Tibial nerve (tissue), 4 donors: ENCODE measurements around the gene NOSTRIN. TPM values are rescaled to one million over a fixed set of nuclear protein-coding genes. Genes with fewer than 3 reads are reported as not detected.

ENCODE experiments used
- DNase-seq, 2 donors: peaks; one replicate each; pipeline ENCODE4 v3.0.0-alpha.2; 2019; ENCODE audit warnings: low spot score in 2 of 2
- H3K27ac ChIP-seq, 4 donors: fragments of 200-600 bp; sonication (generic) in 3 of 4; one replicate each; pipeline ENCODE4 v1.5.1; 2017 to 2019; ENCODE audit warnings: mild to moderate bottlenecking in 1 of 4
- H3K27me3 ChIP-seq, 2 donors: fragments of 200-600 bp; sonication (generic) in 1 of 2; one replicate each; pipeline versions ENCODE4 v1.5.1 to v1.6.0; 2017 to 2019
- H3K36me3 ChIP-seq, 3 donors: fragments of 200-600 bp; sonication (generic); one replicate each; pipeline ENCODE4 v1.5.1; 2018 to 2019
- H3K4me1 ChIP-seq, 4 donors: fragments of 200-600 bp; sonication (generic) in 3 of 4; one replicate each; pipeline ENCODE4 v1.5.1; 2017 to 2019
- H3K4me3 ChIP-seq, 4 donors: fragments of 200-600 bp; sonication (generic) in 3 of 4; one replicate each; pipeline ENCODE4 v1.5.1; 2017 to 2019; ENCODE audit warnings: mild to moderate bottlenecking in 1 of 4, moderate library complexity in 1 of 4
- H3K9me3 ChIP-seq, 4 donors: fragments of 200-600 bp; sonication (generic) in 3 of 4; one replicate each; pipeline ENCODE4 v1.5.1; 2017 to 2019
- CTCF ChIP-seq, 5 experiments: fragments of 200-600 bp in 3 of 5; fragments of 450-650 bp in 2 of 5; sonication (generic) in 3 of 5; IDR thresholded peaks; one replicate each; pipeline ENCODE4 v1.5.1; 2016 to 2019; ENCODE audit warnings: antibody characterized with exemption in 5 of 5, mild to moderate bottlenecking in 3 of 5, moderate library complexity in 2 of 5
- EP300 ChIP-seq, 2 donors: sonication (generic); formaldehyde crosslinking; IDR thresholded peaks; one replicate each; pipeline ENCODE4 v1.6.1; 2017; ENCODE audit warnings: antibody characterized with exemption in 2 of 2, mild to moderate bottlenecking in 1 of 2
- POLR2A ChIP-seq, 2 donors: fragments of 450-650 bp; IDR thresholded peaks; one replicate each; pipeline ENCODE4 v1.6.1; 2017; ENCODE audit warnings: antibody characterized with exemption in 2 of 2, mild to moderate bottlenecking in 2 of 2, moderate library complexity in 2 of 2
- WGBS, 2 donors: methylation state at CpG; one replicate each; pipeline ENCODE4 v1.1.5; 2018; 5-methylcytosine and 5-hydroxymethylcytosine counted together
- total RNA-seq, 4 donors: library from RNA; depleted of rRNA; stranded (reverse); fragments of >200 nt; gene quantifications; one replicate each; pipeline ENCODE4 v1.1.0, GENCODE V29; 2016

The NOSTRIN gene
- total RNA-seq, 4 donors from 2014 or later: 6.3 to 42.4 (median 24.4) TPM

- DNase-seq: no peak
- H3K9me3 ChIP-seq: no peaks in the 10 kb centered on the region
- TF ChIP-seq POLR2A (IDR thresholded peaks at IDR 0.05) (no peak), CTCF (IDR thresholded peaks at IDR 0.05) (no peak), EP300 (IDR thresholded peaks at IDR 0.05) (no peak)
- WGBS, 2 donors: 84% methylated on average over 6 of the region's 6 CpGs
- no peak overlapping the region for H3K27ac ChIP-seq
- H3K27me3 ChIP-seq: no peaks in the 10 kb centered on the region
- peaks cover 0 to 11% (median 0%) of the 10 kb centered on the region in 4 donors for H3K4me1 ChIP-seq
- H3K4me3 ChIP-seq: no peak overlapping the region
- H3K36me3 ChIP-seq: no peaks in the 10 kb centered on the region
Observed at GRCh38 chr2:168819829-168820489, 17.5 kb downstream of the NOSTRIN start.

GRCh38 chr2:168821577-168821976 is 19.1 kb downstream of the NOSTRIN start:
- WGBS, 2 donors: 87 to 96% methylated on average over 8 of the region's 8 CpGs
- Histone ChIP-seq H3K4me3 (no peak overlapping the region), H3K36me3 (no peaks in the 10 kb centered on the region), H3K9me3 (no peaks in the 10 kb centered on the region), H3K27ac (no peak overlapping the region), H3K4me1 (peaks cover 0 to 11% (median 0%) of the 10 kb centered on the region in 4 donors), H3K27me3 (no peaks in the 10 kb centered on the region)
- TF ChIP-seq POLR2A (IDR thresholded peaks at IDR 0.05): no peak
- no peak for TF ChIP-seq CTCF (IDR thresholded peaks at IDR 0.05)
- TF ChIP-seq EP300 (IDR thresholded peaks at IDR 0.05): no peak
- DNase-seq: no peak

- no peak overlapping the region for H3K27ac ChIP-seq
- H3K4me3 ChIP-seq: no peak overlapping the region
- peaks cover 0 to 11% (median 0%) of the 10 kb centered on the region in 4 donors for H3K4me1 ChIP-seq
- WGBS, 2 donors: 69 to 81% methylated on average over 1 of the region's 1 CpG
- H3K9me3 ChIP-seq: no peaks in the 10 kb centered on the region
- no peaks in the 10 kb centered on the region for H3K36me3 ChIP-seq
- no peaks in the 10 kb centered on the region for H3K27me3 ChIP-seq
- TF ChIP-seq EP300 (IDR thresholded peaks at IDR 0.05) (no peak), CTCF (IDR thresholded peaks at IDR 0.05) (no peak), POLR2A (IDR thresholded peaks at IDR 0.05) (no peak)
- DNase-seq: no peak
Observed at GRCh38 chr2:168821992-168822391, 19.6 kb downstream of the NOSTRIN start.

GRCh38 chr2:168825126-168825525 is 22.7 kb downstream of the NOSTRIN start:
- no peak overlapping the region for H3K4me3 ChIP-seq
- H3K27me3 ChIP-seq: no peaks in the 10 kb centered on the region
- no peak overlapping the region for H3K27ac ChIP-seq
- no peaks in the 10 kb centered on the region for H3K4me1 ChIP-seq
- no peak for TF ChIP-seq EP300 (IDR thresholded peaks at IDR 0.05)
- no peak for TF ChIP-seq CTCF (IDR thresholded peaks at IDR 0.05)
- no peak for TF ChIP-seq POLR2A (IDR thresholded peaks at IDR 0.05)
- no peaks in the 10 kb centered on the region for H3K36me3 ChIP-seq
- DNase-seq: no peak
- no peaks in the 10 kb centered on the region for H3K9me3 ChIP-seq

GRCh38 chr2:168830958-168831357 is 28.5 kb downstream of the NOSTRIN start:
- no peak for TF ChIP-seq CTCF (IDR thresholded peaks at IDR 0.05)
- no peak for TF ChIP-seq POLR2A (IDR thresholded peaks at IDR 0.05)
- no peak for TF ChIP-seq EP300 (IDR thresholded peaks at IDR 0.05)
- Histone ChIP-seq H3K4me3 (no peak overlapping the region), H3K27me3 (no peaks in the 10 kb centered on the region), H3K4me1 (no peaks in the 10 kb centered on the region), H3K27ac (no peak overlapping the region), H3K36me3 (peaks cover 0 to 9% (median 0%) of the 10 kb centered on the region in 3 donors), H3K9me3 (peaks cover 0 to 7% (median 0%) of the 10 kb centered on the region in 4 donors)
- no peak for DNase-seq
